Lower lobe of right lung (tissue), 2 donors: ENCODE results near the gene SND1. TPM values are rescaled to one million over a fixed set of nuclear protein-coding genes. Genes with fewer than 3 reads are reported as not detected.

ENCODE experiments used
- ATAC-seq, 2 donors: fragments of 200-7000 bp; cut with Tn5 transposase; one replicate each; pipeline ENCODE4 v1.9.1; 2020 to 2022; ENCODE audit warnings: mild to moderate bottlenecking in 2 of 2, moderate library complexity in 2 of 2
- DNase-seq: peaks from one replicate; pipeline ENCODE4 v3.0.0-alpha.2; 2020
- H3K27ac ChIP-seq: fragments of 200-600 bp; one replicate; pipeline ENCODE4 v1.8.0; 2022
- H3K27me3 ChIP-seq: fragments of 200-600 bp; one replicate; pipeline ENCODE4 v1.8.0; 2022; ENCODE audit warnings: low read depth
- H3K36me3 ChIP-seq: fragments of 200-600 bp; one replicate; pipeline ENCODE4 v1.8.0; 2022; ENCODE audit warnings: mild to moderate bottlenecking
- H3K4me1 ChIP-seq: fragments of 200-600 bp; one replicate; pipeline ENCODE4 v1.8.0; 2022
- H3K4me3 ChIP-seq: fragments of 200-600 bp; one replicate; pipeline ENCODE4 v1.8.0; 2022; ENCODE audit warnings: mild to moderate bottlenecking
- H3K9me3 ChIP-seq: fragments of 200-600 bp; one replicate; pipeline ENCODE4 v1.8.0; 2022
- intact Hi-C: fragments of 100-400 bp; cut with DNase I; formaldehyde crosslinking; loops from one replicate; pipeline ENCODE4 v1.11.0; 2022
- total RNA-seq: library from RNA; stranded (reverse); fragmentation: NEBNext Ultra II Directional; extraction: Animal tissue kit (Norgen Biotek cat#: 25700); gene quantifications from one replicate; pipeline ENCODE4 v1.2.1, GENCODE V29; 2021
- TF ChIP-seq, protein P1 (sequence below): fragments of 200-600 bp; IDR thresholded peaks from one replicate; pipeline ENCODE4 v1.8.0; 2022; ENCODE audit warnings: antibody characterized with exemption, mild to moderate bottlenecking
- donor health status: DM: no; HTN: yes; CAD: no; lungs with severe emphysema.

Gene SND1
- total RNA-seq, 1 donor from 2014 or later = 142 TPM

DNA sequence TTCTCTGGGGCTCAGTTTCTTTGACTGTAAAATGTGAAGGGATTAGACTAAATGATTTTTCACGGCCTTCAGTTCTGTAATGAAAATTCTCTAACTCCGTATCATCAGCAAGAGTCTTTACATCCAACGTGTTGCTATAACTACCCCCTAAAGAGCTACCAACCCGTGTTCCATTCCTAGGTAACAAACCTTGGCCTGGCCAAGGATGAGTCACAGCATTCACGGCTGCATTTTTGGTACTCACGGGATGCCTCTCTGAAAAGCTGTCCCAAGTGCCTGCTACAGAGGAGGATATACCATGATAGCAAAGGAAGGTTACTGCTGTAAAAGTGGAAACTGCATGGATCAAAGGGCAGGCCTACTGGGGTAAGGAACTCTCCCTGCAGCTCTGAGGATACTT, 373.4 kb downstream of the SND1 start:
- Histone ChIP-seq H3K27me3 (no peaks in the 10 kb centered on the region), H3K36me3 (no peaks in the 10 kb centered on the region), H3K27ac (no peak overlapping the region), H3K4me3 (no peak overlapping the region), H3K4me1 (peaks cover 53% of the 10 kb centered on the region), H3K9me3 (no peaks in the 10 kb centered on the region)
- ATAC-seq (no peak), DNase-seq (no peak)
- TF ChIP-seq, protein P1, sequence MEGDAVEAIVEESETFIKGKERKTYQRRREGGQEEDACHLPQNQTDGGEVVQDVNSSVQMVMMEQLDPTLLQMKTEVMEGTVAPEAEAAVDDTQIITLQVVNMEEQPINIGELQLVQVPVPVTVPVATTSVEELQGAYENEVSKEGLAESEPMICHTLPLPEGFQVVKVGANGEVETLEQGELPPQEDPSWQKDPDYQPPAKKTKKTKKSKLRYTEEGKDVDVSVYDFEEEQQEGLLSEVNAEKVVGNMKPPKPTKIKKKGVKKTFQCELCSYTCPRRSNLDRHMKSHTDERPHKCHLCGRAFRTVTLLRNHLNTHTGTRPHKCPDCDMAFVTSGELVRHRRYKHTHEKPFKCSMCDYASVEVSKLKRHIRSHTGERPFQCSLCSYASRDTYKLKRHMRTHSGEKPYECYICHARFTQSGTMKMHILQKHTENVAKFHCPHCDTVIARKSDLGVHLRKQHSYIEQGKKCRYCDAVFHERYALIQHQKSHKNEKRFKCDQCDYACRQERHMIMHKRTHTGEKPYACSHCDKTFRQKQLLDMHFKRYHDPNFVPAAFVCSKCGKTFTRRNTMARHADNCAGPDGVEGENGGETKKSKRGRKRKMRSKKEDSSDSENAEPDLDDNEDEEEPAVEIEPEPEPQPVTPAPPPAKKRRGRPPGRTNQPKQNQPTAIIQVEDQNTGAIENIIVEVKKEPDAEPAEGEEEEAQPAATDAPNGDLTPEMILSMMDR = no peak
- intact Hi-C loops = no loop called here

DNA sequence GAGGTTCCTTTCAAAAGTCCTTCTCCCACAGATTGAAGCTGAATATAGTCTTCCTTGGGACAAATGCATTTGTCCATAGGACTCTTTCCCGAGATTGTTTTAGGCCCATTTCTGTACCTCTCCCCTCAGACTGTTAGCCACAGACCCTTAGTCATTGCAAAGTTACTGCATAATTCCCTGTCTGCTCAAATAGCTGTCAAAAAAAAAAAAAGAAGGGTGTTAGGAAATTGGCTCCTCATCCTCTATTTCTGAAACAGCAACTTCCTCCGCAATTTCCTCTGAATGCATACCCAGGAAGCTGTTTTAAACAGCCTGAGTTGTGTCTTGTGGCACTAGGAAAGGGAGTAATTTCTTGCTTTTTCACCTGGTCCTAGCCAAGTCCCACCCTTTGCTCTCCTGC, 373.8 kb downstream of the SND1 start:
- TF ChIP-seq, protein P1 = no peak
- intact Hi-C loops = no loop called here

DNA sequence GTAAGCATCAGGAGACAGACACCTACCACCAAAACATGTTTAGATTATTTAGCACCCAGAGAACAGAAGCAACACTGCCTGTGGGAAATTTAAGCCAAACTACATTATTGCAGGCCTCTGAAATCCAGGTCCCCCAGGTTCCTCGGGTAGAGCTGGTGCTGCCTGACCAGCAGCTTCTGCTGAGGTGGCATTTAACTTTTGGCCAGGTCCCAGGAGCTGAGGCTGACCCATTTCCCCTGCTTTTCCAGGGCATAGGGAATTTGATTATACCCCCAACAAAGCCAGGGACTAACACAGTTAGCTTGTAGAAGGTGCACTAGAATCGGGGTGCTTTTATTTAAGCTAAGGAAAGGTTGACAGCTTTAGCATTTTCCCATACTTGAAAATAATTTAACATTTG, 374.6 kb downstream of the SND1 start:
- no peak for ATAC-seq
- H3K27me3 ChIP-seq = no peaks in the 10 kb centered on the region

More for the DNA sequence above, 373.8 kb downstream of the SND1 start:
- ATAC-seq = no peak
- H3K36me3 ChIP-seq = no peaks in the 10 kb centered on the region
- H3K27ac ChIP-seq = no peak overlapping the region
- DNase-seq = no peak
- no peaks in the 10 kb centered on the region for H3K27me3 ChIP-seq
- peaks cover 56% of the 10 kb centered on the region for H3K4me1 ChIP-seq
- H3K4me3 ChIP-seq = no peak overlapping the region
- H3K9me3 ChIP-seq = no peaks in the 10 kb centered on the region

DNA sequence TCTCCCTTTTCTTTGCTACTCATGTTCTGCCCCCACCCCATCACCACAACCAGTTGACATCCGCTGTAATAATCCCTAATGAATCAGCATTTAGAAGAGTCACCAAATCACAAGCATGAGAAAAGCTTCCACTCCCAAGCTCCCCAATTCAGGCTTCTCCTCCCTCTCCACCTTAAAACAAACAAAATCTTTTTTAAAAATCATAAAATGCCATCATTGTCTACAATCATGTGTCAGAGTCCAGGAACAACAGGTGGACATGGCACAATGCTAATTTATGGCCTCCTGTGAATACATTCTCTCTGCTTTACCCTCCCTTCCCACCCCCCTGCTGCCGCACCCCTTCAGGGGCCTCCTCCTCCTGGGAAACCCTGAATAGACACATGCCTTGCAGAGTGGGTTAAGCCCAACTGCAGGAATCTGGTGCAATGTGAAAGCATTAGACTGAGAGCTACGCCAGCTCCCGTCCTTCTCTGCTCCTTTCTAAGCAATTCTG, 375.5 kb downstream of the SND1 start:
- Histone ChIP-seq H3K36me3 (no peaks in the 10 kb centered on the region), H3K4me1 (peaks cover 53% of the 10 kb centered on the region), H3K4me3 (no peak overlapping the region), H3K9me3 (no peaks in the 10 kb centered on the region), H3K27ac (no peak overlapping the region), H3K27me3 (no peaks in the 10 kb centered on the region)
- intact Hi-C loops = no loop called here
- ATAC-seq (no peak), DNase-seq (no peak)
- TF ChIP-seq, protein P1 = no peak

More for the DNA sequence above, 374.6 kb downstream of the SND1 start:
- Histone ChIP-seq H3K4me1 (peaks cover 56% of the 10 kb centered on the region), H3K27ac (no peak overlapping the region), H3K9me3 (no peaks in the 10 kb centered on the region), H3K4me3 (no peak overlapping the region), H3K36me3 (no peaks in the 10 kb centered on the region)
- intact Hi-C loops = no loop called here
- TF ChIP-seq, protein P1 = no peak
- no peak for DNase-seq

DNA sequence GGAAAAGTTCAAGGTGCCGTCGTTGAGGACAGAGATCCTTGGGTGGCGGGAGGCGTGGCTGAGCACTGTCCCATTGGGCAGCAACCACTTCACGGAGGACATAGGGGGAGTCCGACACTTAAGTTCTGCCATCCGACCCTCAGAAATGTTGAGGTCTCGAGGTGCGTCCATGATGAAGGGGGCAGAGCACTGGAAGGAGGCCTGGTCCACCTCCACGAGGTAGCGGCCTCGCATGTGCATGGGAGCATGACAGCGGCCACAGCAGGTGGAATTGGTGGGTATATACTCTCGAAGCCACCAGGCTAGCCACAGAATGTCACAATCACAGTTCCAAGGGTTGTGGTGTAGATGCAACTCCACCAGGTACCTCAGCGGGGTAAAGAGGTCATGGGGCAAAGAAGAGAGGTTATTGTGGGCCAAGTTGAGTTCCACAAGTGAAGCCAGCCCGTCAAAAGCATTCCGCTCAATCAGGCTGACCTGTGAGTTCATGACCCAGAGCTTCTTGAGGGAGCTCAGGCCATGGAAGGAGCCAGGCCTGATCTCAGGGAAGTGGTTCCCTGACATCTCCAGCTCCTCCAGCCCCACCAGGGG, 377.5 kb downstream of the SND1 start:
- H3K36me3 ChIP-seq = no peaks in the 10 kb centered on the region
- TF ChIP-seq, protein P1 = no peak
- H3K27ac ChIP-seq = no peak overlapping the region
- no peak overlapping the region for H3K4me3 ChIP-seq
- DNase-seq (no peak), ATAC-seq (no peak)
- no peaks in the 10 kb centered on the region for H3K27me3 ChIP-seq
- peaks cover 53% of the 10 kb centered on the region for H3K4me1 ChIP-seq
- intact Hi-C loops = no loop called here
- H3K9me3 ChIP-seq = no peaks in the 10 kb centered on the region
